ENCODE data around the gene PPP1R2. TPM values are rescaled to one million over a fixed set of nuclear protein-coding genes. Genes with fewer than 3 reads are reported as not detected.

The PPP1R2 gene
- total RNA-seq, 4 donors from 2014 or later = 48.2 to 79.8 (median 66.0) TPM

DNA sequence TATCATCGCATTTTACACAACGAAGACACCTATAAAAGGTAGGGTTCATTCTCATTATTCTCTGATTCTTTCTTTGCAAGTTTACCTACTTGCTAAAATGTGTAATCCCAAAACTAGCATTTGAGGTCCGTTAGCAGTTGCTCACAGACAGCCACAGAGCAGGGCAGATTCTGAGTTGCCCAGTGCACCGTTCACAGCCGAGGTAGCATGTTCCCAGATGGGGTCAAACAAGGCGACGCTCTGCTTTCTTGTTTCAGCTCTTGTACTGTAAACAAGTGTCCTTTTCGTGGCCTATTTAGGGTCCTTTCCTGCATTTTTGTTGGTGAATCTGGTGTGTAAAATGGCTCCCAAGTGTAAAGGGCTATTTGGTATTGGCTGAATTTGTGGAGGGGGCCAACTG, 3.1 kb downstream of the PPP1R2 start:
- no peak for DNase-seq
- H3K4me1 ChIP-seq = peaks cover 0 to 43% (median 8%) of the 10 kb centered on the region in 4 donors

DNA sequence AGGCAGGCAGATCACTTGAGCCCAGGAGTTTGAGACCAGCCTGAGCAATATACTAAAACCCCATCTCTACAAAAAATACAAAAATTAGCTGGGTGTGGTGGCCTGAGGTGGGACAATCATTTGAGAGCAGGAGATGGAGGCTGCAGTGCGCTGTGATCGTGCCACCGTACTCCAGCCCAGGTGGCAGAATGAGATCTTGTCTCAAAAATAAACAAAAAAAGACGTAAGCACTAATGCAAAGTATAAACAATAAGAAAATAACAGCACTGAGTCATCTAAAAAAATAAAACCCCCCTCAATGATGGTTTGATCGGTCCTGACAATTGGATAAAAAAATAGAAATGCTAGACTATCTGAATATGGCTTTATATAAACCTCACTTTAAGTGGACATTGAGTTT, 3.6 kb downstream of the PPP1R2 start:
- Histone ChIP-seq H3K27ac (peak overlapping the region in 1 of 4 donors; percentile 98), H3K9me3 (no peaks in the 10 kb centered on the region), H3K4me3 (peak overlapping the region in 1 of 4 donors; percentile 16), H3K36me3 (no peaks in the 10 kb centered on the region), H3K4me1 (peaks cover 0 to 40% (median 8%) of the 10 kb centered on the region in 4 donors), H3K27me3 (no peaks in the 10 kb centered on the region)
- no peak for DNase-seq
- TF ChIP-seq, protein P1, sequence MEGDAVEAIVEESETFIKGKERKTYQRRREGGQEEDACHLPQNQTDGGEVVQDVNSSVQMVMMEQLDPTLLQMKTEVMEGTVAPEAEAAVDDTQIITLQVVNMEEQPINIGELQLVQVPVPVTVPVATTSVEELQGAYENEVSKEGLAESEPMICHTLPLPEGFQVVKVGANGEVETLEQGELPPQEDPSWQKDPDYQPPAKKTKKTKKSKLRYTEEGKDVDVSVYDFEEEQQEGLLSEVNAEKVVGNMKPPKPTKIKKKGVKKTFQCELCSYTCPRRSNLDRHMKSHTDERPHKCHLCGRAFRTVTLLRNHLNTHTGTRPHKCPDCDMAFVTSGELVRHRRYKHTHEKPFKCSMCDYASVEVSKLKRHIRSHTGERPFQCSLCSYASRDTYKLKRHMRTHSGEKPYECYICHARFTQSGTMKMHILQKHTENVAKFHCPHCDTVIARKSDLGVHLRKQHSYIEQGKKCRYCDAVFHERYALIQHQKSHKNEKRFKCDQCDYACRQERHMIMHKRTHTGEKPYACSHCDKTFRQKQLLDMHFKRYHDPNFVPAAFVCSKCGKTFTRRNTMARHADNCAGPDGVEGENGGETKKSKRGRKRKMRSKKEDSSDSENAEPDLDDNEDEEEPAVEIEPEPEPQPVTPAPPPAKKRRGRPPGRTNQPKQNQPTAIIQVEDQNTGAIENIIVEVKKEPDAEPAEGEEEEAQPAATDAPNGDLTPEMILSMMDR (IDR thresholded peaks at IDR 0.05) = no peak

More for the DNA sequence above, 3.1 kb downstream of the PPP1R2 start:
- Histone ChIP-seq H3K27ac (peak overlapping the region in 1 of 4 donors; percentile 98), H3K4me3 (peak overlapping the region in 2 of 4 donors; percentile 81 to 87), H3K27me3 (no peaks in the 10 kb centered on the region), H3K9me3 (no peaks in the 10 kb centered on the region), H3K36me3 (no peaks in the 10 kb centered on the region)
- TF ChIP-seq POLR2A (IDR thresholded peaks at IDR 0.05) = no peak
- TF ChIP-seq, protein P1 (IDR thresholded peaks at IDR 0.05) = no peak

DNA sequence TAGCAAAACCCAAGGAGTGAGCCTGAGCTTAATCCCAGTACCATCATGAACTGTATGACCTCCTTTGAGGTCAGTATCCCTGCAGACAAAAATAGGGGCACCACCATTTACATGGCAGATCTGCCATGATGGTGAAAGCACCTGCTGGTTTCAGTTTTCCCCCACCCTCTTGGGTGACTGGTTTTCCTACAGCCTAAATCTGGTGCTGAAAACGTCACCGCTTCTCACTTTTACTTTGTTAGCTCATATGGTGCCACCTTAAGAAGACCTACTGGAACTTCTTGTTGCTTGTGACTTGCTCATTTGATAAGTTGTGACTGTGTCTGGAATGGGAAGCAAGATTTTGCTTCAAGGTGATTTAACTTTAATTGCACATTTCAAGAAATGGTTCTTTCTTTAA, 5.1 kb downstream of the PPP1R2 start:
- no peaks in the 10 kb centered on the region for H3K27me3 ChIP-seq
- H3K4me1 ChIP-seq = peaks cover 0 to 30% (median 5%) of the 10 kb centered on the region in 4 donors
- H3K27ac ChIP-seq = peak overlapping the region in 1 of 4 donors; percentile 11
- no peaks in the 10 kb centered on the region for H3K9me3 ChIP-seq
- H3K36me3 ChIP-seq = no peaks in the 10 kb centered on the region
- DNase-seq = peak in 2 of 3 donors; percentile 50 to 56
- no peak overlapping the region for H3K4me3 ChIP-seq
- TF ChIP-seq POLR2A (IDR thresholded peaks at IDR 0.05) = no peak
- TF ChIP-seq, protein P1 (IDR thresholded peaks at IDR 0.05) = no peak

DNA sequence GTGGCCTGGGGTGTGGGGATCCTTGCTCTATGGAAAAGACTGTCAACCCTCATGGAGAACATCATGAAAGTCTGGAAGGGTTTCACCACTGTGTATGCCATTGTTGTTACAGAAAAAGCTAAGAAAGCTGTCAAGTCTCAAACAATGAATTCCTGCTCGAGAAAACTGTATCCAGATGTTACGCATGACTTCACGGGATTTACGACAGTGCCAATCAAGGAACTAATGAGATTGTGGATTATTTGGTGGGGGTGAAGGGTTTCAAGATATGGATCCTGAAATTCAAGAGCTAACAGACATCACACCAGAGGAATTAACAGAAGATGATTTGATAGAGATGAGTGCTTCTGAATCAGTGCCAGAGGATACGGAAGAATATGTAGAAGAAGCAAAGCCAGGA, 7.8 kb downstream of the PPP1R2 start:
- Histone ChIP-seq H3K27ac (no peak overlapping the region), H3K4me1 (peaks cover 0 to 14% (median 4%) of the 10 kb centered on the region in 4 donors), H3K27me3 (no peaks in the 10 kb centered on the region), H3K36me3 (no peaks in the 10 kb centered on the region), H3K4me3 (no peak overlapping the region), H3K9me3 (no peaks in the 10 kb centered on the region)
- TF ChIP-seq, protein P1 (IDR thresholded peaks at IDR 0.05) = no peak
- TF ChIP-seq POLR2A (IDR thresholded peaks at IDR 0.05) = no peak
- DNase-seq = no peak

DNA sequence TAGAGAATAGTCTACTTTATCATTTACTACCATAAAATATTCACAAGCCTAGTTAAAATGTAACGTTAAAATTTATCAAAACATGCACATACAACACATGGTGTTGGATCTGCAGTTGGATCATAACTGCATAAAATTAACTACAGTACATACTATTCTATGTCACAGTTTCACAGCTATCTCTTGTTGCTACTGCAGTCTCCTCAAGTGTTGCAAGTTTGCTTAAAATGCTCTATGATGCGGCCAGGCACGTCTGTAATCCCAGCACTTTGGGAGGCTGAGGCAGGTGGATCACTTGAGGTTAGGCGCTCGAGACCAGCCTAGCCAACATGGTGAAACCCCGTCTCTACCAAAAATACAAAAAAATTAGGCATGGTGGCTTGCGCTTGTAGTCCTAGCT, 10.3 kb downstream of the PPP1R2 start:
- H3K27me3 ChIP-seq = no peaks in the 10 kb centered on the region
- peaks cover 0 to 6% (median 0%) of the 10 kb centered on the region in 3 donors for H3K36me3 ChIP-seq
- H3K9me3 ChIP-seq = no peaks in the 10 kb centered on the region
- H3K4me1 ChIP-seq = no peaks in the 10 kb centered on the region
- no peak overlapping the region for H3K4me3 ChIP-seq
- TF ChIP-seq, protein P1 (IDR thresholded peaks at IDR 0.05) = no peak
- TF ChIP-seq POLR2A (IDR thresholded peaks at IDR 0.05) = no peak
- DNase-seq = no peak
- no peak overlapping the region for H3K27ac ChIP-seq

DNA sequence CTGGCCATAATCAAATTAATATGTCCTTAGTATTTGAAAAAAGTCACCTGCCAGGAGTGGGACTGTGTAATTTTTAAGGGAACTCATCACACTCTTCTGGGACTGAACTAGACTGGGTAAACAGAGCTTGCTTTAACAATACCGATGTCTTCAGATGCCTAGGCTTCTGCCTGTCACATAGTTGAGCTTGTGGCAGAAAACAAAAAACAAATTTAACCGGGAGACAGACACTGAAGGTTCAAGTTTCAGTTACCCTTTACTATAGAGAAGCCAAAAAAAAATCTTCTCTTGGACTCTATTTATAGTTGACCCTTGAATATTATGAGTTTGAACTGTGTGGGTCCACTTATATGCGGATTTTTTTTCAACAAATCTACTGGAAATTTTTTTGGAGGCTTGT, 10.8 kb downstream of the PPP1R2 start:
- no peaks in the 10 kb centered on the region for H3K4me1 ChIP-seq
- no peaks in the 10 kb centered on the region for H3K27me3 ChIP-seq
- TF ChIP-seq, protein P1 (IDR thresholded peaks at IDR 0.05) = no peak
- TF ChIP-seq POLR2A (IDR thresholded peaks at IDR 0.05) = no peak
- no peak overlapping the region for H3K4me3 ChIP-seq
- H3K36me3 ChIP-seq = peaks cover 0 to 11% (median 0%) of the 10 kb centered on the region in 3 donors
- no peak for DNase-seq
- H3K27ac ChIP-seq = no peak overlapping the region
- H3K9me3 ChIP-seq = no peaks in the 10 kb centered on the region

Data from Peyer's patch (tissue), 4 donors.